Large intestine (tissue), 3 donors: Measurements from ENCODE around the gene C2CD3. TPM values are rescaled to one million over a fixed set of nuclear protein-coding genes. Genes with fewer than 3 reads are reported as not detected.
"Not testable (repeated sequence)": the region's sequence is repeated elsewhere in the genome, so short reads cannot be mapped to it uniquely, and the experiment has no call there.

Experiments used
- DNase-seq, 2 donors: peaks; one replicate each; pipeline versions ENCODE4 v3.0.0 to v3.0.0-alpha.2; 2013
- H3K27ac ChIP-seq: one replicate; pipeline ENCODE4 v1.5.1; 2013; ENCODE audit warnings: low read length
- H3K27me3 ChIP-seq: 2 replicates; pipeline ENCODE4 v1.6.1; 2013; ENCODE audit warnings: low read length; ENCODE audit not compliant: control insufficient read depth, insufficient read depth
- H3K36me3 ChIP-seq: 2 replicates; pipeline ENCODE4 v1.6.1; 2013; ENCODE audit warnings: low read length; ENCODE audit not compliant: control insufficient read depth, insufficient read depth
- H3K4me1 ChIP-seq: one replicate; pipeline ENCODE4 v1.6.1; 2013; ENCODE audit warnings: low read length; ENCODE audit not compliant: control insufficient read depth, insufficient read depth
- H3K4me3 ChIP-seq: one replicate; pipeline ENCODE4 v1.5.1; 2013; ENCODE audit warnings: low read length
- H3K9me3 ChIP-seq: one replicate; pipeline ENCODE4 v1.6.1; 2013; ENCODE audit warnings: mild to moderate bottlenecking, low read depth, low read length, moderate library complexity; ENCODE audit not compliant: control insufficient read depth
- WGBS: methylation state at CpG from one replicate; pipeline ENCODE4 v1.1.5; 2013; ENCODE audit warnings: low lambda C conversion rate; ENCODE audit not compliant: insufficient coverage; 5-methylcytosine and 5-hydroxymethylcytosine counted together
- polyA plus RNA-seq: library from polyadenylated mRNA; unstranded; fragments of 120-200 nt; gene quantifications from one replicate; pipeline ENCODE4 v1.2.1, GENCODE V29; 2013

Gene C2CD3
- polyA plus RNA-seq, 1 donor, result 12.3 TPM

- Histone ChIP-seq H3K4me1 (no peaks in the 10 kb centered on the region), H3K4me3 (no peak overlapping the region), H3K27me3 (no peaks in the 10 kb centered on the region), H3K27ac (no peak overlapping the region), H3K36me3 (peaks cover 45% of the 10 kb centered on the region), H3K9me3 (no peaks in the 10 kb centered on the region)
- DNase-seq, result no peak
- WGBS, result no CpG with 5 or more reads among the region's 6 CpGs
These were observed 78.4 kb downstream of the C2CD3 start for GRCh38 chr11:74092425-74092824.

DNA sequence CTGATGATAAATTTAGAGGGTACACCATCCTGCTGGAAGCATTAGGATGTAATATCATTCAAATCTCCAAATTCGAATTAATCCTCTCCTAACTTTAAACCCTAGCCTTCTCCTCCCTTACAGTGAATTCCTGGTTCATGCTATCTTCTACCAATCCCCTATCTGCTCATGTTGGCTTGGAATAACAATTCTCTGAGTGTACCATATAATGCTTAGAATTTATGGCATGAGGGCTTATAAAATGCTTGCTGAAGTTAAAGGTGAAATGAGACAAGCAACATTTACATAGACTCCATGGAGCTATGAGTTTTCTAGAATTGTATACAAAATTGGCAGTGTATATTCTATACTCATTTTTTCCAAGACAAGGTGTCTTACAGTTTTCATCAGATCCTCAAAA, 79.3 kb downstream of the C2CD3 start:
- 83% methylated on average over 1 of the region's 1 CpG for WGBS
- Histone ChIP-seq H3K27ac (no peak overlapping the region), H3K36me3 (peaks cover 48% of the 10 kb centered on the region), H3K4me3 (no peak overlapping the region), H3K27me3 (no peaks in the 10 kb centered on the region), H3K9me3 (no peaks in the 10 kb centered on the region), H3K4me1 (no peaks in the 10 kb centered on the region)
- DNase-seq, result no peak

- no peaks in the 10 kb centered on the region for H3K4me1 ChIP-seq
- peak in 1 of 2 donors; percentile 3 for DNase-seq
- no peaks in the 10 kb centered on the region for H3K27me3 ChIP-seq
- H3K4me3 ChIP-seq, result no peak overlapping the region
- H3K36me3 ChIP-seq, result peaks cover 52% of the 10 kb centered on the region
- H3K9me3 ChIP-seq, result no peaks in the 10 kb centered on the region
- no peak overlapping the region for H3K27ac ChIP-seq
- WGBS, result 80% methylated on average over 2 of the region's 3 CpGs
These were observed 80.1 kb downstream of the C2CD3 start for GRCh38 chr11:74090701-74091100.

- Histone ChIP-seq H3K9me3 (no peaks in the 10 kb centered on the region), H3K27ac (no peak overlapping the region), H3K36me3 (peaks cover 36% of the 10 kb centered on the region), H3K4me1 (no peaks in the 10 kb centered on the region), H3K4me3 (no peak overlapping the region), H3K27me3 (no peaks in the 10 kb centered on the region)
- no peak for DNase-seq
- WGBS, result no CpG with 5 or more reads among the region's 5 CpGs
These were observed 84.4 kb downstream of the C2CD3 start for GRCh38 chr11:74086242-74086884.

GRCh38 chr11:74085542-74085892, 85.3 kb downstream of the C2CD3 start:
- H3K27ac ChIP-seq, result no peak overlapping the region
- DNase-seq, result peak; percentile 12 to 22
- H3K4me1 ChIP-seq, result no peaks in the 10 kb centered on the region
- no peaks in the 10 kb centered on the region for H3K9me3 ChIP-seq
- H3K36me3 ChIP-seq, result peaks cover 30% of the 10 kb centered on the region
- no peaks in the 10 kb centered on the region for H3K27me3 ChIP-seq
- no CpG with 5 or more reads among the region's 6 CpGs for WGBS
- no peak overlapping the region for H3K4me3 ChIP-seq

GRCh38 chr11:74084796-74085541, 85.8 kb downstream of the C2CD3 start:
- Histone ChIP-seq H3K9me3 (no peaks in the 10 kb centered on the region), H3K4me1 (no peaks in the 10 kb centered on the region), H3K27me3 (no peaks in the 10 kb centered on the region), H3K4me3 (no peak overlapping the region), H3K27ac (no peak overlapping the region), H3K36me3 (peaks cover 24% of the 10 kb centered on the region)
- no peak for DNase-seq
- 80% methylated on average over 1 of the region's 2 CpGs for WGBS

GRCh38 chr11:74083927-74084326, 86.9 kb downstream of the C2CD3 start:
- DNase-seq, H3K4me1 ChIP-seq, H3K27me3 ChIP-seq, H3K27ac ChIP-seq, H3K9me3 ChIP-seq, H3K4me3 ChIP-seq: not testable (repeated sequence)
- WGBS, result no CpG with 5 or more reads among the region's 4 CpGs
- peaks cover 18% of the 10 kb centered on the region for H3K36me3 ChIP-seq

GRCh38 chr11:74081428-74081827, 89.4 kb downstream of the C2CD3 start:
- no peaks in the 10 kb centered on the region for H3K9me3 ChIP-seq
- peaks cover 16% of the 10 kb centered on the region for H3K36me3 ChIP-seq
- DNase-seq, result no peak
- H3K27me3 ChIP-seq, result no peaks in the 10 kb centered on the region
- H3K4me3 ChIP-seq, result no peak overlapping the region
- H3K27ac ChIP-seq, result no peak overlapping the region
- H3K4me1 ChIP-seq, result no peaks in the 10 kb centered on the region
- no CpG with 5 or more reads among the region's 1 CpG for WGBS

GRCh38 chr11:74077193-74077592, 93.6 kb downstream of the C2CD3 start:
- H3K36me3 ChIP-seq, result peaks cover 28% of the 10 kb centered on the region
- H3K27me3 ChIP-seq, result no peaks in the 10 kb centered on the region
- H3K4me3 ChIP-seq, result no peak overlapping the region
- H3K27ac ChIP-seq, result no peak overlapping the region
- no CpG with 5 or more reads among the region's 3 CpGs for WGBS
- no peaks in the 10 kb centered on the region for H3K4me1 ChIP-seq
- H3K9me3 ChIP-seq, result no peaks in the 10 kb centered on the region
- no peak for DNase-seq

DNA sequence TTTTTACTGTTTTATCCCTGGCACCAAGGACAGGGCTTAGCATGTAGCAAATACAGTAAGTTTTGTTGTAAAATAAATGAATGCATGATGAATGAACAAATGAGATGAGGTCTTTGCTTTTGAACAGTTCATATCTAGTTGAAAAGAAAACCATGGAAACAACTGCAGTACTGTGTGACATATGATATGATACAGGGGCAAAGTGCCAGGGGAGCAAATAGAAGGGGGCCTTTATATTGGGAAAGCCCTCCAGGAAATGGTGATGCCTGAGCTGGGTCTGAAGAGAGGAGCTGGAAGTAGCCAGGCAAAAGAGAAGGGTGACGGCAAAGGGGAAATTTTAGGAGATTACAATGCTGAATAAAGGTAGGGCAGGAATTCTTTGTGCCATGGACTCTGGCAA, 98.1 kb downstream of the C2CD3 start:
- Histone ChIP-seq H3K4me3 (no peak overlapping the region), H3K9me3 (no peaks in the 10 kb centered on the region), H3K4me1 (no peaks in the 10 kb centered on the region), H3K27ac (no peak overlapping the region), H3K36me3 (peaks cover 35% of the 10 kb centered on the region), H3K27me3 (no peaks in the 10 kb centered on the region)
- no peak for DNase-seq
- WGBS, result no CpG with 5 or more reads among the region's 1 CpG

- Histone ChIP-seq H3K36me3 (peaks cover 35% of the 10 kb centered on the region), H3K27me3 (no peaks in the 10 kb centered on the region), H3K4me1 (no peaks in the 10 kb centered on the region), H3K9me3 (no peaks in the 10 kb centered on the region), H3K27ac (no peak overlapping the region), H3K4me3 (no peak overlapping the region)
- no peak for DNase-seq
- WGBS, result 100% methylated on average over 1 of the region's 1 CpG
These were observed 98.5 kb downstream of the C2CD3 start for GRCh38 chr11:74072286-74072685.
